ENCODE measurements around the gene RAB36.

The RAB36 gene

GRCh38 chr22:23190526-23190925, 45.2 kb downstream of the RAB36 start:
- TF ChIP-seq GATA1 (IDR thresholded peaks at IDR 0.05; ENCODE audit: low read depth, low read length) (no peak), POLR2A (IDR thresholded peaks at IDR 0.05; ENCODE audit: low read length) (no peak)

DNA sequence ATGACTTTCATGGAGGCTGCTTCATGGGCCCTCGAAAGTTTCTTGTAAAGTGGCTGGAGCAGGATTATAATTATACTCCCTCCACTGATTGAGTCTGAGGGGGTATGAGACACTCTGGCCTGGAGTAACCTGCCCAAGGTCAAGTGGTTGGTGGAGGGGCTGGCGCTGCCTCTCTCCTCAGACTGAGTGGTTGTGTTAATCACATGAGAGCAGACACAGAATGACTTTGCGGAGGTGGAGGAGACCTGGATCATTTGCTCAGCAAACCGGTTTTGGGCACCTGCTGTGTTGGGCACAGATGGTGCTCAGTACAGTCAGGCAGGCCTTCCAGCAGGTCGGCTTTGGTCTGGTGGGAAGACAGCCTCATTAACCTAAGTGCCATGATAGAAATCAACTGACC, 46.9 kb downstream of the RAB36 start:
- DNase-seq, result no peak
- no peak for TF ChIP-seq POLR2A (IDR thresholded peaks at IDR 0.05; ENCODE audit: low read length)
- no peak for TF ChIP-seq GATA1 (IDR thresholded peaks at IDR 0.05; ENCODE audit: low read depth, low read length)

More at GRCh38 chr22:23190526-23190925, 45.2 kb downstream of the RAB36 start:
- DNase-seq, result no peak

DNA sequence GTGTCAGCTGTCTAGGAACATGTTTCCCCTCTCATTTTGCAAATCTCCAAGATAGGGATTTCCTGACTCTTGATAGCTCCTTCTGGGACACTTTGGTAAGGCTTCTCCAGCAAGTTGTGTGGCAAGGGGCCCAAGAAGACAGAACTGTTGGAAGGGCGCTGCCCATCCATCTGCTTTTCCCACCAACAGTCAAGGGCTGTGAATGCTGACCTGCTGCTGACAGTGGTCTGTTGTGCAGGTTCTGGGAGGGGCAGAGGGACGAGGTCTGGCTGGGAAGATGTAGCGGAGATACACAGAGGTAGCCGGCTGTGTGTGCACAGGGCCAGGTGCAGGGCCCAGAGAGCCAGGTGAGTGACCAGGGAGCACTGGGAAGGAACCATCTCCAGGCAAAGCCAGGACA, 47.3 kb downstream of the RAB36 start:
- TF ChIP-seq POLR2A (IDR thresholded peaks at IDR 0.05; ENCODE audit: low read length), result no peak
- no peak for TF ChIP-seq GATA1 (IDR thresholded peaks at IDR 0.05; ENCODE audit: low read depth, low read length)
- no peak for DNase-seq

DNA sequence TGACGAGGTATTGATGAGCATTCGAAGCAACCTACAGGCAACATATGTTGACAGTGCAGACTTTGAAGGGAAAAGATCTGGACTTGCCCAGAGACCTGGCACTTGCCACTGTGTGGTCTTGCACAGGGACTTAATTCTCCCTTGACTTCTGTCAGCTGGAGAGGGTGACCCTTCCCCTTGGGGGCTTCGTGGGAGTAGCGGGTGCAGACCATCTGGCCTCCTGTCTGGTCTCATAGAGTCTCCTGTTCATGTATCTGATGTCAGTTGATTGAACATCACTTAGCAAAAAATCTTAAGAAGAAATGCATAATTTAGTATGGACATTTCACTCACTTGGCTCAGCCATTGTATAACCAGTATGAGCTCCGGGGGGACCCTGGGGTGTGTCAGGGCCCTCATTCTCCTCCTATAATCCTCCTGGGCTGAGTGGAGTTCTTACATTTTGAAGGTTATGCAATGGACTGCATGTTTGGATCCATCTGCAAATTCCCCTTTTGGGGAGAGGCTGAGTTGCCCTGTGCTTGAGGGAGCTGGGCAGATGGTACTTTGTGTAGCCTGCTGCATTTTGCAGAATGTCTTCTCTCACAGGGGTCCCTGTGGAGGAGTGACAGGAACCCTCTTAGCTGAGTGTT, 48.0 kb downstream of the RAB36 start:
- DNase-seq, result no peak
- TF ChIP-seq GATA1 (IDR thresholded peaks at IDR 0.05; ENCODE audit: low read depth, low read length) (no peak), POLR2A (IDR thresholded peaks at IDR 0.05; ENCODE audit: low read length) (no peak)

DNA sequence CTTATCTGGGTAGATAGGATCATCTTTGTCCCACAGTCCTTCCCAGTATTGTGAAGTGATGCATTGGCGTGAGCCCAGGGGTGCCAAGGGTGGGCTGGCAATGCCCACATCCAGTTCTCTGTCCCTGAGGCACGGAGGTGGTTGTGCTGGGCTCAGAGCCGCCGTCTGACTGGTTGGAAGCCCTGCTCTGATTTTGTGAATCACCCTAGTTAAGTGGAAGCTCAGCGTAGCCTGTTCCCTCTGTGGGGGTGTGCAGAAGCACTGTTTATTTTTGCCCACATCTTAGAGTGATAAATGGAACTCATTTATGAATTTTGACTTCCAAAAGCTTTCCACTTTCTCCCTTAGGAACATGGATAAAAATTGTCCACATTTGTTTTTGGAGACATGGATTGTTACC, 48.6 kb downstream of the RAB36 start:
- TF ChIP-seq POLR2A (IDR thresholded peaks at IDR 0.05; ENCODE audit: low read length), result no peak
- no peak for TF ChIP-seq GATA1 (IDR thresholded peaks at IDR 0.05; ENCODE audit: low read depth, low read length)
- DNase-seq, result no peak

DNA sequence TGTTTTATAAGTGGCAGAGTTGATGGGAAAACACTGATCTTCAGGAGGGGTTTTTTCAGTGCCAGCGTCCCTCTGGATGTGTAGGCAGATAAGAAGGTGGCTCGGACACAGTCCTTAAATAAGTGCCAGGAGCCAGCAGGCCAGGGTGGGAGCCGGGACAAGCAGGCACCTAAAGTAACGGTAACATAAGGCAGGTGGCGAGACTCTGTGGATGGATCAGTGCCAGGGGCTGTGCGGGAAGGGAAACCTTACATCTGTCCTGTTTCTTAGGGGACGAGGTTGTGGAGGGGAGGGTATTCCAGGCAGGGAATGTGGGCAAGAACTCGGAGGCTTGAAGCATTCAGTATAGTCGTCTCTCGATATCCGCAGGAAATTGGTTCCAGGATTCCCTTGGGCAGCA, 50.9 kb downstream of the RAB36 start:
- no peak for TF ChIP-seq GATA1 (IDR thresholded peaks at IDR 0.05; ENCODE audit: low read depth, low read length)
- no peak for TF ChIP-seq POLR2A (IDR thresholded peaks at IDR 0.05; ENCODE audit: low read length)
- no peak for DNase-seq

DNA sequence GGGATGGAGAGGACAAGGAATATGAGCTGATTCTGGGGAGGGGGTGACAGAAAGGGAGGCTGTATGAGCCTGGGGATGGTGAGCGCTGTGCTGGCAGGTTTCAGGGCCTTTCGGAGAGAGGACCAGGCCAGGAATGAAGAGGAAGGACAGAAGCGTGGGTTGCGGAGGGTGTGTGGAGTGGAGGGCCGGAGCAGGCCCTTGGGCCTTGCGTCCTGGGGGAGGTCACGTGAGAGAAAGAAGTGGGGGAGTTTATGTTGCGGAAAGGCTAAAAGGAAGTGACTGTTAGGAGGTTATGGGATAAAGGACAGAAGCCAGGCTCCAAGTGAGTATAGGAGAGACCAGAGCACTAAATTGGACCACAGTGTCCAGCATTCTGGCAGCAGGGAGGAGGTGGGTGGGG, 52.6 kb downstream of the RAB36 start:
- no peak for TF ChIP-seq GATA1 (IDR thresholded peaks at IDR 0.05; ENCODE audit: low read depth, low read length)
- TF ChIP-seq POLR2A (IDR thresholded peaks at IDR 0.05; ENCODE audit: low read length), result no peak
- DNase-seq, result no peak

DNA sequence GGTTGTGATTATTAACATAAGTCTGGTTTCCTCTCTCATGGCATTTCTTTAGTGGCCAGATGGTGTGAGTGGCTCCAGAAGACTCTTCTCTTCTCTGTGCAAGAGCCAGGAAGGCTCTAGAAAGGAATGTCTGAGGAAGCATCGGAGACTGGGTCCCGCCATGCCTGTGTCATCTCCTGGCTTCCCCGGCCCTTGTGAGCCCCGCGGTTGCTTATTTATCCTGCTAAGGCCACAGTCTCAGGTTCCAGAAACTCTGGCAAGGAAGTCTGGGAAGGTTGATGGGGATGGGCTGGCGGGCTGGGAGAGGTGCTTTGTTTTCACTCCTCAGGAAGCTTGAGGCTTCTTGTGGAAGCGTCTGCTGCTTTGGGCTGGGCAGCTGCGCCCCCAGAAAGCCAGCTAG, 53.9 kb downstream of the RAB36 start:
- no peak for DNase-seq
- TF ChIP-seq POLR2A (IDR thresholded peaks at IDR 0.05; ENCODE audit: low read length) (no peak), GATA1 (IDR thresholded peaks at IDR 0.05; ENCODE audit: low read depth, low read length) (no peak)

GRCh38 chr22:23200898-23201297, 55.6 kb downstream of the RAB36 start:
- TF ChIP-seq GATA1 (IDR thresholded peaks at IDR 0.05; ENCODE audit: low read depth, low read length) (no peak), POLR2A (IDR thresholded peaks at IDR 0.05; ENCODE audit: low read length) (no peak)
- no peak for DNase-seq

- no peak for TF ChIP-seq GATA1 (IDR thresholded peaks at IDR 0.05; ENCODE audit: low read depth, low read length)
- no peak for TF ChIP-seq POLR2A (IDR thresholded peaks at IDR 0.05; ENCODE audit: low read length)
- DNase-seq, result no peak
Observed at GRCh38 chr22:23202812-23203451, 57.7 kb downstream of the RAB36 start.

GRCh38 chr22:23203452-23204124, 58.3 kb downstream of the RAB36 start:
- DNase-seq, result no peak
- TF ChIP-seq GATA1 (IDR thresholded peaks at IDR 0.05; ENCODE audit: low read depth, low read length) (no peak), POLR2A (IDR thresholded peaks at IDR 0.05; ENCODE audit: low read length) (no peak)

DNA sequence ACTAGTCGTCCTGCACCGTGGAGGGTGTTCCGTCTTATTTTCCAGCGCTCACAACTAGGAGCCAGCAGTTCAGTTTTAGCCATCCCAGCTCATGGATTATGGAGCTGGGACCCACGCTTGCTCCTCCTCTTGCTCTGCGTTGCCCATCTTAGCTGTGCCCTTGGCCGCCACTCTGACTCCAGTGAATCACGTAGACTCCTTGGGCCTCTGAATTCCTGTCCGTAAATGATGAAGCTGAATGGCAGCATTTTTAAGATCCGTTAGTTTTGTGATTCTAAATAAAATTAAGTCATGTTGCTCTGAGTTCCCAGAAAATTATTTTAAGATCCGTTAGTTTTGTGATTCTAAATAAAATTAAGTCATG, 58.8 kb downstream of the RAB36 start:
- no peak for DNase-seq
- TF ChIP-seq POLR2A (IDR thresholded peaks at IDR 0.05; ENCODE audit: low read length) (no peak), GATA1 (IDR thresholded peaks at IDR 0.05; ENCODE audit: low read depth, low read length) (no peak)

GRCh38 chr22:23204541-23205157, 59.4 kb downstream of the RAB36 start:
- no peak for DNase-seq
- TF ChIP-seq GATA1 (IDR thresholded peaks at IDR 0.05; ENCODE audit: low read depth, low read length) (no peak), POLR2A (IDR thresholded peaks at IDR 0.05; ENCODE audit: low read length) (no peak)

- DNase-seq, result no peak
- TF ChIP-seq GATA1 (IDR thresholded peaks at IDR 0.05; ENCODE audit: low read depth, low read length) (no peak), POLR2A (IDR thresholded peaks at IDR 0.05; ENCODE audit: low read length) (no peak)
Observed at GRCh38 chr22:23205339-23206049, 60.2 kb downstream of the RAB36 start.

Data from erythroblast (primary cell).